Stimulated activated CD4-positive, alpha-beta T cell treated with anti-CD3 and anti-CD28 coated beads, TNF-alpha, amount 100 ng/mL, for 4 hours (primary cell): ENCODE measurements around the gene PPFIA3.
"Not testable (repeated sequence)": the region's sequence is repeated elsewhere in the genome, so short reads cannot be mapped to it uniquely, and the experiment has no call there.

ENCODE experiments used
- DNase-seq, 3 experiments: peaks; one replicate each; pipeline ENCODE4 v3.0.0-alpha.2; 2020; ENCODE audit warnings: low read depth in 3 of 3

The PPFIA3 gene

DNA sequence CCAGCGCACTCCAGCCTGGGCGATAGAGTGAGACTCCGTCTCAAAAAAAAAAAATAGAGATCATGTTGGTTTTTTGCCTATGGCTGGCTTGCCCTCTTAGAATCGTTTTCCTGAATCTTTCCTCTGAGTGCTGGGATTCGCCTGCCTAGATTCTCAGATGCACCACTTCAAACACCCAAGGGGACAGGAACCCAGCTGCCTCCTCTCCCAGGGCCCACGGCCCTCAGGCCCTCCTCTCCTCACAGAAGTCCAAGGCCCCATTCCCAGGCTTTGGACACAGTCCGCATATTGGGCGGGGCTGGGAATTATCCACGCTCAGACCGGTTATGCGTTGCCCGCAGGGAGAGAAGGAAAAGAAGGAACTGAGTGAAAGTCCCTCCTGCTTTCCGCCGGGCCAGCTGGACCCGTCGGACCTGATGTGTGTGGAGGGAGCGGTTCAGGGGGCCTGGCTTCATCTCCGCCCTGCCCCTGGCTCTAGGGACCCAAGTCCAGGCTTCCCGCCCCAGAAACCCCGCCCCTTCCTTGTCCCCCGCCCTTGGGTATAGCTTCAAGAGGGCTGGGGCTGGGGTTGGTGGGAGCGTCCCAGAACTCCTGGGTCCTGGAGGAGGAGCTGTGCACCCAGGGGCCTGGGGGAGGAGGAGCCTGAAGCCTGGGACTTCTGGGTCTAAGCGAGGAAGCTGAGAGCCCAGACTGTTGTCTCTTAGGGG lies 5.8 kb downstream of the PPFIA3 start:
- no peak for DNase-seq

DNA sequence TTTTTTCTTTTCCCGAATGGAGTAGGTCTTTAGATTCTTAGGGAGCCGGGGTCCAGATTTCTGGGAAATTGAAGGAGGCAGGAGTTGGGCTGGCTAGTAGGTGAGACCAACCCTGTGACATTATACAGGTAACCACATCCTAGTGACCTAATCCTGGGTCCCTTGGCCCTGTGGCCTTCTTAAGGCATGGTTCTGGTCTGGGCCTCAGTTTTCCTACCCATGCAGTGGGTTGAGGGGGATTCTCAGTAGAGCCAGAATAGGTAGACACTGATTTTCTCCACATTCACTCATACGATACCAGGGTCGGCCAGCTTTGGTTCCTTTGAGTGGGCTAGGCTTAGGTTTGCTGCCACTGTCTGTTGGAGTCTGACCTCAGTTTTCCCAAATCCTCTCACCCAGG lies 7.2 kb downstream of the PPFIA3 start:
- DNase-seq, result no peak

DNA sequence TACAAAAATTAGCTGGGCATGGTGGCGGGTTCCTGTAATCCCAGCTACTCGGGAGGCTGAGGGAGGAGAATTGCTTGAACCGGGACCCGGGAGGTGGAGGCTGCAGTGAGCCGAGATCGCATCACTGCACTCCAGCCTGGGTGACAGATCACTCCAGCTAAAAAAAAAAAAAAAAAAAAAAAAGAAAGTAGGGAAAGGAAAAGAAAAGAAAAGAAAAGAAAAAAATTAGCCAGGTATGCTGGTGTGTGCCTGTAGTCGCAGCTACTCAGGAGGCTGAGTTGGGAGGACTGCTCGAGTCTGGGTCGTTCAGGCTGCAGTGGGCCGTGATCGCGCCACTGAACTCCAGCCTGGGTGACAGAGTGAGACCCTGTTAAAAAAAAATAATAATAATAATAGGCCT lies 7.9 kb downstream of the PPFIA3 start:
- DNase-seq, result not testable (repeated sequence)

DNA sequence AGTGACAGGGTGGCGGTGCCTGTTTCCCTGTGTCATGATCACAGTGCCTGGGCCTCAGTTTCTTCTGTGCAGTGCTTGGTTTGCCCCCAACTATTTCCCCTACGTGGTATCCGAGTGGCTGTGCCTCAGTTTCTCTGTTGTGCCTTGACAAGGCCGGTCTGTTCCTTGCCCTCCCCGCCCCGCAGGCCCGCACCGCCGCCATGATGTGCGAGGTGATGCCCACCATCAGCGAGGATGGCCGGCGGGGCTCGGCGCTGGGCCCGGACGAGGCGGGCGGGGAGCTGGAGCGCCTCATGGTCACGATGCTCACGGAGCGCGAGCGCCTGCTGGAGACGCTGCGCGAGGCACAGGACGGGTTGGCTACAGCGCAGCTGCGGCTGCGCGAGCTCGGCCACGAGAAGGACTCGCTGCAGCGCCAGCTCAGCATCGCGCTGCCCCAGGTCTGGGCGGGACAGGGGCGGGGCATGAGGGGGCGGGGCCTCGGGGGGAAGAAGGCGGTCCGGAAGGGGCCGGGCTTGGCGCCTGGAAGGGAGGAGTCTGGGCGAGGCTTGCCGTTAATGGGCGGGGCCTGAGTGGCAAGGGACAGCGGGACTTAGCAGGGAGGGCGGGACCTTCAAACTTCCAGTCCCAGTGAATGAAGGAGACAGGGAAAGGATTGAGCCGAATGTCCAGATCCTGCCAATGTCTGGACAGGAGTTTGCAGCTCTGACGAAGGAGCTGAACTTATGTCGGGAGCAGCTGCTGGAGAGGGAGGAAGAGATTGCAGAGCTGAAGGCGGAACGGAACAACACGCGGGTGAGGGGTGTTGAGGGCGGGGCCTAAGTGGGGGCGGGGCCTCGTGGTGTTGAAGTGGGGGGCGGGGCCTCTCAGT lies 8.6 kb downstream of the PPFIA3 start:
- peak; percentile 89 to 91 (median 91) for DNase-seq

DNA sequence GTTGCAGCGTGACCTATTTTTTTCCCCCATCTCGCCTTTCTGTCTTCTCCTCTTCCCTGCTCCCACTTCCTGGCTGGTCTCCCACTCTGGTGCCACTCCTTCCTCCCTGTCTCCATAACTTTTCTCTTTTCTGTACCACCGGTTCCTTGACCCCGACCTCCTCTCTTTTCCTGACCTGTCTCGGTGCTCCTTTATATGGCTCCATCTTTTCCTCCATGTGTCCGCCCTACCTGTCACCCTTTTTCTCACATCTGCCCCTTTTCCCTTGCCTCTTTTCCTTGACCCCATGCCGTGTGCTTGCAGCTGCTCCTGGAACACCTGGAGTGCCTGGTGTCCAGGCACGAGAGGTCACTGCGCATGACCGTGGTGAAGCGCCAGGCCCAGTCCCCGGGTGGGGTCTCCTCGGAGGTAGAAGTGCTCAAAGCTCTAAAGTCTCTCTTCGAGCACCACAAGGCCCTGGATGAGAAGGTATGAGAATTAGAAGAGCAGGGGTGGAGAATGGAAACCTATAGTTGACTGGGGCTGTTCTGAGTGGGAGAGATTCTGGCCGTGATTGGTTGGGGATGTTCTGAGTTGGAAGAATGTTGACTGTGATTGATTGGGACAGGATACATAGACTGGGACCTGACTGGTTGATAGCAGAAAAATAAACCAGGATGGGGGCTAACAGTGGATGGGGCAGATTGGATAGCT lies 9.3 kb downstream of the PPFIA3 start:
- no peak for DNase-seq

DNA sequence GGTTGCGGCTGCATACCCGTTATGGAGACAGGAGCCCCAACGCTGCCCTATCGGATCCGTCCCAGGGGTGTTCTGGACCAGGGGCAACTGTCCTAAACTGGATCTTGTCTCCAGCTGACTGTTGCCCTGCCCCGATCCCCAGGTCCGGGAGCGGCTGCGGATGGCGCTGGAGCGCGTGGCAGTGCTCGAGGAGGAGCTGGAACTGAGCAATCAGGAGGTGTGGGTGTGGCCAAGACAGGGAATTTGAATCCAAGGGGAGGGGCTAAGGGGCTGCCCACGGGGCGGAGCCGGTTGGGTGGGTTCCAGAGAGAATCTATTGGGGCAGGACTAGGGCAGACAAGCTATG lies 9.9 kb downstream of the PPFIA3 start:
- no peak for DNase-seq

DNA sequence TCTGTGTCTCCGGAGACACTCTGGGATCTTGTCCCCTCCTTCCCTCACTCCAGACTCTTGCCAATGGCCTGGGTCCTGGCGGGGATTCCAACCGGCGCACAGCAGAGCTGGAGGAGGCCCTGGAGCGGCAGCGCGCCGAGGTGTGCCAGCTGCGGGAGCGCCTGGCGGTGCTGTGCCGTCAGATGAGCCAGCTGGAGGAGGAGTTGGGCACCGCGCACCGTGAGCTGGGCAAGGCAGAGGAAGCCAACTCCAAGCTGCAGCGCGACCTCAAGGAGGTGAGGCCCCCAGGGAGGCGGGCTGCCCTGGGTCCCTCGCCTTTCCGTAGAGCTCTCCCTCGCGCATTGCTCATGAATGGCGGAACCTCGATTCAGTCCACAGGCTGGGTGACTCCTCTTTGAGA lies 11.0 kb downstream of the PPFIA3 start:
- DNase-seq, result no peak

DNA sequence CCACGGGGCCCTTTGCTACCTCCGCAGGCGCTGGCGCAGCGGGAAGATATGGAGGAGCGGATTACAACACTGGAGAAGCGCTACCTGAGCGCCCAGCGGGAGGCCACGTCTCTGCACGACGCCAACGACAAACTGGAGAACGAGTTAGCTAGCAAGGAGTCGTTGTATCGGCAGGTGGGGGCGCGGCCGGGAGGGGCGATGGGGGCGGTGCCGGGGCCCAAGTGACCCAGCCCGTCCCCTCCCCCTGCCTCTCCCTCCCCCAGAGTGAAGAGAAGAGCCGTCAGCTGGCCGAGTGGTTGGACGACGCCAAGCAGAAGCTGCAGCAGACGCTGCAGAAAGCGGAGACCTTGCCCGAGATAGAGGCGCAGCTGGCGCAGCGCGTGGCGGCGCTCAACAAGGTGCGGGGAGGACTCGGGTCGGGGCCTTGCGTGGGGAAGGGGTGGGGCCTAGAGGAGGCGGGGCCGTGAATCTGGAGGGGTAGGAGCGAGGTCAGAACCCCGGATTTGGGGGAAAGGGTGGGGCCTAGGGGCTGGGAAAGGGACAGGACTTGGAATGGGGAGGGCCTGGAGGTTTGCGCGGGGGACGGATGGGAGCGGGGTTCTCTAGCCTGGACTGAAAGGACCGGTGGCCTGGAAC lies 13.7 kb downstream of the PPFIA3 start:
- peak in 1 of 3 experiments; percentile 26 for DNase-seq

DNA sequence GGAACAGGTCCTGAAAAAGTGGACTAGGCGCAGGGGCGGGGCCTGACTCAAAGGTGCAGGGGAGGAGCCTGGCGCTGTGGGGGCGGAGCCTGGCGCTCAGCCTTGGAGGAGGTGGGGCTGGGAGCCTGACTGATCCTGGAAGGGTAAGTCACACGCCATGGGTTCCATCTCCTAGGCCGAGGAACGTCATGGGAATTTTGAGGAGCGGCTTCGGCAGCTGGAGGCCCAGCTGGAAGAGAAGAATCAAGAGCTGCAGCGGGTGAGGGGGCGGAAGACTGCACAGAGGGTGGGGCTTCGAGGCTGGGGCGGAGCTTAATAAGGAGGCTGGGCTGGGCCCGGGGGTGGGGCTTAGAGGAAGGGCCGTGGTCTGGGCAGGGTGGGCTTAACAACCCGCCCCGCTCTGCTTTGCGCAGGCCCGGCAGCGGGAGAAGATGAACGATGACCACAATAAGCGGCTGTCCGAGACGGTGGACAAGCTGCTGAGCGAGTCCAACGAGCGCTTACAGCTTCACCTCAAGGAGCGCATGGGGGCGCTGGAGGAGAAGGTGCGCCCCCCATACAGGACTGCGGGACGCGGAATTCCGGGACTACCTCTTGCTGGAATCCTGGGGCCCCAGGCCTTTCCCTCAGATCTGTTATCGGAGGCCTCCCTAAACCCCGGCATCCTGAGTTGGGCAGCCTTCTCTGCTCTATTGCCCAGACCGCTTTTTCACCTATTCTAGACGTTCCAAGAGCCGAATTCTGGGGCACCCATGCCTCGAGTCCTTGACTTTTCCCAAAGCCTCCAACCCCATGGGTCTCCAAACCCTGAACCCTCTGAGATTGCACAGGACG lies 14.5 kb downstream of the PPFIA3 start:
- peak in 2 of 3 experiments; percentile 35 to 49 for DNase-seq

DNA sequence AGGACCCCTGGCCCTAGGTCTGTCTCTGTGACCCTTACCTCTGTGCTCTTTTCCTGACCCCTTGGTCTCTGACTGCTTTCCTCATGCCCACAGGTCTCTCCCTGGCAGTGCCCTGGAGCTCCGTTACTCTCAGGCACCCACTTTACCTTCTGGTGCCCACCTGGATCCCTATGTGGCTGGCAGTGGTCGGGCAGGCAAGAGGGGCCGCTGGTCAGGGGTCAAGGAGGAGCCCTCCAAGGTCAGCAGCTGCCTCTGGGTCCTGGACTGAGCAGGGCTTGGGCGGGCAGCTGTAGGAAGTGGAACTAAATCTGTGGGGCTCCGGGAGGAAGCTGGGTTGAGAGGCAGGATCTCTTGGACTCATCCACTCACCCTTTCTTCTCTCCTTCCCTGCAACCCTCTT lies 16.3 kb downstream of the PPFIA3 start:
- no peak for DNase-seq

DNA sequence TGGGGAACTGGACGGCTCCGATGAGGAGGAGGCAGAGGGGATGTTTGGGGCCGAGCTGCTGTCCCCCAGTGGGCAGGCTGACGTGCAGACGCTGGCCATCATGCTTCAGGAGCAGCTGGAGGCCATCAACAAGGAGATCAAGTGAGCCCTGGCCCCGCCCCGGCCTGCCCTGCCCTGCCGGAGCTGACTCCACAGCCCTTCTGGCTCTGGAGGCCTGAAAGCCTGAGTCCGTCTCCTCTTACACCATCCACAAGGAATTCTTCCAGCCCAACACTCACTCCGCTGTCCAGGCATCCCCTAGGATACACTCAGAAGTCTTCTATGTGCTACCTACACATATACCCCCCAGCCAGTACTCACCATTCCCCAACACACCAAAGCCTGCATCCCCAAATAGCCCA lies 17.4 kb downstream of the PPFIA3 start:
- no peak for DNase-seq

DNA sequence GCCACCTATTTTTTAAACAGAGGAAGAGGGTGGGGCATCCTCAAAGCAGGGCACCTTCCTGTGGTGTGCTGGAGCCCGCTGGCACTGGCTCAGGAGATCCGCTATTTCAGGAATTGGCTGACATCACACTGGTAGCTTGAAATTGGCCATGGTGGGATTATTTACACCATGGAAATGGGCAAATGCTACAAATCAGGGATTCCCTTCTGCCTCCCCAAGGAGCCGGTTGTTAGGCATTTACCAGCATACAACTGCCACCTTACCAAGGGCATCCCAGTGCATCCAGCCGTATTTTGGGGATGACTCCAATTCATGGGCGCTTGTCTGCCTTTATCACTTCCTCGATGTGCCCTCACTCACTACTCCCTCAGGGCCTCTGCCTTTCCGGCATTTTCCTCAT lies 21.6 kb downstream of the PPFIA3 start:
- DNase-seq, result no peak

DNA sequence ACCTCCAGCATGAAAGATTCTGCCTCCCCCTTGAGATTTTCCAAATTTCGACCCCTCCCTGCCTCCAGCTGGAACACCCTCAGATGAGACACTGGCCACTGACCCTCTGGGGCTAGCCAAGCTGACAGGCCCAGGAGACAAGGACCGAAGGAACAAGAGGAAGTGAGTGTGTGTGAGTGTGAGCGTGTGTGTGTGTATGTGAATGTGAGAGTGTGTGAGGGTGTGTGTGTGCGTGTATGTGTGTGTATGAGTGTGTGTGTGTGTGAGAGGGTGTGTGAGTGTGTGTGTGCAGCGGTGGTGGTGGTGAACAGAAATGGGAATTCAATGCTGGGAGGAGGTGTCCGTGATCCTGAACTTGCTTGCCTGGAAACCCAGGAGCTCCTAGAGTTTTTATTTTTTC lies 22.0 kb downstream of the PPFIA3 start:
- no peak for DNase-seq

DNA sequence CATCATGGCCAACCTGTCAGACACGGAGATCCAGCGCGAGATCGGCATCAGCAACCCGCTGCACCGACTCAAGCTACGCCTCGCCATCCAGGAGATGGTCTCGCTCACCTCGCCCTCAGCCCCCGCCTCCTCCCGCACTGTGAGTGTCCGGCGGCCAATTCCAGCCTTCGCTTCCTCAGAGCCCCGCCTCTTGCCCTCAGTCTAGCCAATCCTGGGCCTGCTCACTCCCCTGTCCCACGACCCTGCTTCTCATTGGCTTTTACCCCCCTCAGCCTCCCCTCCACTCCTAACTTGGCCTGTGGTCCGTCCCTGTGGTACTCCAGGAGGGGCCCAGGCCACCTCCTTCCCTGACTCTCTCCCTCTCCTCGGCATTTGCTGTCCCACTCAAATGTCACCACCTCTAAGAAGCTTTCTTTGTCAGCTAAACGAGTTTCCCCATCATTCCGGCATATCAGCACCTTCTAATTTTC lies 23.6 kb downstream of the PPFIA3 start:
- peak in 2 of 3 experiments; percentile 27 to 41 for DNase-seq

DNA sequence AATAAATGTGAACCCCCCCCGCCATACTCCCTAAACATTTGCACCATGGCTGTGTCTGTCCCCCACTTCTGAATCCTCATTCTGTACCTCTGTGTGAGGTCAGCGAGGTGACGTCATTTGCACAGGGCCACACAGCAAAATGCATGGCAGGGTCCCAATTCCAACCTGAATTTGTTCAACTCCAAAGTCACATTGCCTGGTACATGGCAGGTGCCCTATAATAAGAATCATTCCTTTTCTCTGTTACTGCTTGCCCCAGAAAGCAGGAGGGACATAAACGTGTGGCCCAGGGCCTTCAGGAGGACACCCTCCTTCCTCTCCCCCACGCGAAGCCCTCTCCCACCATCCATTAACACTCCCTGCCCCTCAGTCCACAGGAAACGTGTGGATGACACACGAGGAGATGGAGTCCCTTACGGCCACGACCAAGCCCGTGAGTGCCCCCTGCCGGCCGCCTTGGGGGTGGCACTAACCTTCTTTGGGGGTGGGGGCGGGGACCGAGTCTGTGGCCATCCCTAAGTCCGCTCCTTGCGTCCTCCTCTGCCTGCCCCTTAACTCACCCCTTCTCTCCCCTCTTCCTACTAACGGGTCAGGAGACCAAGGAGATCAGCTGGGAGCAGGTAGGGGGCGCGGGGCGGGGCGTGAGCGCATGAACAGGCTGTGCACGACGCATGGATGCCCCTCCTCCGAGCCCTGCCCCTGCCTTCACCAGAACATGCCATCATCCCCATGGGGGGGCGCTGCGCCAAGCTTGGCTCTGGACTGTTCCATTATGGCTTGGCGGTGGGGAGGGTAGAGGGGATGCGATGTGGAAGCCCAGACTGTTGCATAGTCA lies 26.4 kb downstream of the PPFIA3 start:
- peak; percentile 59 to 72 (median 61) for DNase-seq

DNA sequence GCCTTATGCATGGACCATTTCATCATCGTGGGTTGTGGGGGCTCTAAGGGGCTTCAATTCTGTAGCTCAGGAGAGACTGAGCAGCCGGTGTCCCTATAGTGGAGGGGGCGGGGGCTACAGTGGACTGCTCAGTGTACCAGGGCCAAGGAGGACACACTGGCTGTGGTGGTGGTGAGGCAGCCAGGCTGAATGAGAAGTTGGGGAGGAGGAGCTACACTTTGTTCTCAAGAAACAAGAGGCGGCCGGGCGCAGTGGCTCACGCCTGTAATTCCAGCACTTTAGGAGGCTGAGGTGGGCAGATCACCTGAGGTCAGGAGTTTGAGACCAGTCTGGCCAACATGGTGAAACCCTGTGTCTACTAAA lies 27.0 kb downstream of the PPFIA3 start:
- not testable (repeated sequence) for DNase-seq

DNA sequence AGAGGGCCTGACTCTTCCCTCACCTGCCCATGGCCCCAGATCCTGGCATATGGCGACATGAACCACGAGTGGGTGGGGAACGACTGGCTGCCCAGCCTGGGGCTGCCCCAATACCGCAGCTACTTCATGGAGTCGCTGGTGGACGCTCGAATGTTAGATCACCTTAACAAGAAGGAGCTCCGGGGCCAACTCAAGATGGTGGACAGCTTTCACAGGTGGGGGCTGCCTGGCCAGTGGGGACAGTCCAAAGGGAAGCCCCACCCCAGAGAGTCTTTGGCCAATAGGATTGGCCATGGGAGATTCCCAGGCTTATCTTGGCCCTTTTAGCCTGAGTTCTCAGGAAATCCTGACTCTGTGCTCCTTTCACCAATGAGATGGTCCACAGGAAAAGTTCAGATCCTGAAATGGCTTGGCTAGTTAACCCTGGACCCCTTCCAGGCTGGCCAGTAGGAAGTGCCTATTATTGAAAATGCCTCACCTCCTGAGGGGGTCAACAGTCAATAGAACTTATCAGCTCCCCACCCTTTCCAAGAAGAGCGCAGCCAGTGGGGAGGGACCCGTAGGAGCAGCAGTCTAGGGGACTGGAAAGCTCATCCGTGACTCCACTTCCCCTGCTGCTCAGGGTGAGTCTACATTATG lies 28.8 kb downstream of the PPFIA3 start:
- no peak for DNase-seq

DNA sequence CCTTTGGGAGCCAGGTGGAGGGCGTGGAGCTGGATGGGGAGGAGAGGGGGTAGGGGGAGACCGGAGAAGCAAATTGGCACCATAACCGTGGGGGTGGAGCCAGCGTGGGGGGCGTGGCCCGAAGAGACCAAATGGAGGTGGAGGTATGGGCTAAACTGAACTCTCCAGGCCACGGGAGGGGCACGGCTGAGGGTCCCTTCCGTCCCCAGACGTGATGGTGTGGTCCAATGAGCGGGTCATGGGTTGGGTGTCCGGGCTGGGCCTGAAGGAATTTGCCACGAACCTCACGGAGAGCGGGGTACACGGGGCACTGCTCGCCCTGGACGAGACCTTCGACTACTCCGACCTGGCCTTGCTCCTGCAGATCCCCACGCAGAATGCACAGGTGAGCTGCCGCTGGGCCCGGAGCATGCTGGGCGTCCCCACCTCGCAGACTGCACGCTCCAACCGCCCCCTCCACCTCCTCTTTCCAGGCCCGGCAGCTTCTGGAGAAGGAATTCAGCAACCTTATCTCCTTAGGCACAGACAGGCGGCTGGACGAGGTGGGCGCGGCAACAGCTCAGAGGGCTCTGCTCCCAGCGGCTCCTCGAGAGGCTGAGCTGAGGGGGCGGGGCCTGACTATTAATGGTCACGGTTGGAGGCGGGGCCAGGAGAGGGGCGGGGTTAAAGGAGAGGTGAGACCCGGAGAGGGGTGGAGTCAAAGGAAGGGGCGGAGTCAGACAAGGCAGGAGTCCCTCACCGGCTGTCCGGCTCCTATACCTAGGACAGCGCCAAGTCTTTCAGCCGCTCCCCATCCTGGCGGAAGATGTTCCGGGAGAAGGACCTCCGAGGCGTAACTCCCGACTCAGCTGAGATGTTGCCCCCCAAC lies 29.7 kb downstream of the PPFIA3 start:
- peak; percentile 62 to 70 (median 64) for DNase-seq

DNA sequence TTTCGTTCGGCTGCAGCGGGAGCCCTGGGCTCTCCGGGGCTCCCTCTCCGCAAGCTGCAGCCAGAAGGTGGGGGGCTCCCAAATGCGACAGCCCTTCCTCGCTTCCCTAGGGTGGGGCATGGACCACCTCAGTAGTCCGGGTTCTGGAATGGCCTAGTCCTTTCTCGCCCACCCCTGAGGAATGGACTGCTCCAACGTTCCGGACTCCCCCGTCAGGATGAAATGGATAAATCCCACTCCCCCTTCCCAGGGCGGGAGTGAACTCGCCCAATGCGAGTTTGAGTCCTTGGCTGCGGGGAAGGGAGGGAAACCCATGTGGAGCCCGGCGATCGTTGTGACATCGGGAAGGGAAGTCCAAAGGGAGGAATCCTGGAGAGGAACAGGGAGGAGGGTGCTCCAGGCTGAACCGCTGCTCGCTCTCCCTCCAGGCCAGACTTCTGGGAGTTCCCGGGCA lies 30.3 kb downstream of the PPFIA3 start:
- no peak for DNase-seq
